Activated naive CD8-positive, alpha-beta T cell treated with anti-CD3 and anti-CD28 coated beads, Interleukin-2, amount 50 U/mL, for 24 hours (primary cell): ENCODE data around the gene RHOC.

Experiments used
- ATAC-seq: fragments of 150-1000 bp; cut with Tn5 transposase; one replicate; pipeline ENCODE4 v1.10.0; 2021
- DNase-seq: peaks from one replicate; pipeline ENCODE4 v3.0.0; 2021
- H3K27ac Mint-ChIP-seq: one replicate; pipeline ENCODE4 v1.8.0; 2021; ENCODE audit warnings: mild to moderate bottlenecking, mixed read lengths
- H3K27me3 Mint-ChIP-seq: one replicate; pipeline ENCODE4 v1.8.0; 2021; ENCODE audit warnings: mixed read lengths
- H3K36me3 Mint-ChIP-seq: one replicate; pipeline ENCODE4 v1.8.0; 2021; ENCODE audit warnings: low read depth, mixed read lengths
- H3K4me1 Mint-ChIP-seq: one replicate; pipeline ENCODE4 v1.8.0; 2021; ENCODE audit warnings: mixed read lengths
- H3K4me3 Mint-ChIP-seq: one replicate; pipeline ENCODE4 v1.8.0; 2021; ENCODE audit warnings: mild to moderate bottlenecking, moderate library complexity, mixed read lengths
- H3K9me3 Mint-ChIP-seq: one replicate; pipeline ENCODE4 v1.8.0; 2021; ENCODE audit warnings: mixed read lengths

RHOC gene

GRCh38 chr1:112700290-112701226 is 6.4 kb downstream of the RHOC start:
- H3K27me3 Mint-ChIP-seq: no peaks in the 10 kb centered on the region
- peak; percentile 33 for ATAC-seq

GRCh38 chr1:112699425-112700144 is 7.3 kb downstream of the RHOC start:
- Mint-ChIP-seq H3K27me3 (no peaks in the 10 kb centered on the region), H3K36me3 (peaks cover 9% of the 10 kb centered on the region), H3K4me1 (peaks cover 50% of the 10 kb centered on the region)

More at GRCh38 chr1:112700290-112701226, 6.4 kb downstream of the RHOC start:
- Mint-ChIP-seq H3K4me3 (peak overlapping the region; percentile 48), H3K36me3 (peaks cover 9% of the 10 kb centered on the region), H3K4me1 (peaks cover 60% of the 10 kb centered on the region), H3K27ac (peak overlapping the region; percentile 93), H3K9me3 (no peaks in the 10 kb centered on the region)
- peak; percentile 85 for DNase-seq

GRCh38 chr1:112698366-112699310 is 8.3 kb downstream of the RHOC start:
- DNase-seq (no peak), ATAC-seq (no peak)
- Mint-ChIP-seq H3K4me3 (no peak overlapping the region), H3K36me3 (peaks cover 9% of the 10 kb centered on the region), H3K9me3 (no peaks in the 10 kb centered on the region), H3K27me3 (no peaks in the 10 kb centered on the region), H3K27ac (no peak overlapping the region), H3K4me1 (peaks cover 41% of the 10 kb centered on the region)

More at GRCh38 chr1:112699425-112700144, 7.3 kb downstream of the RHOC start:
- peak; percentile 41 for ATAC-seq
- H3K4me3 Mint-ChIP-seq: no peak overlapping the region
- no peak for DNase-seq
- no peaks in the 10 kb centered on the region for H3K9me3 Mint-ChIP-seq
- peak overlapping the region; percentile 93 for H3K27ac Mint-ChIP-seq

- H3K4me1 Mint-ChIP-seq: peaks cover 36% of the 10 kb centered on the region
- no peak overlapping the region for H3K4me3 Mint-ChIP-seq
- H3K27ac Mint-ChIP-seq: no peak overlapping the region
- ATAC-seq (no peak), DNase-seq (no peak)
- H3K36me3 Mint-ChIP-seq: peaks cover 13% of the 10 kb centered on the region
- H3K27me3 Mint-ChIP-seq: no peaks in the 10 kb centered on the region
- no peaks in the 10 kb centered on the region for H3K9me3 Mint-ChIP-seq
These were observed 9.1 kb downstream of the RHOC start for GRCh38 chr1:112697781-112698201.

GRCh38 chr1:112696578-112697314 is 10.2 kb downstream of the RHOC start:
- Mint-ChIP-seq H3K9me3 (no peaks in the 10 kb centered on the region), H3K4me1 (peaks cover 26% of the 10 kb centered on the region), H3K27ac (no peak overlapping the region), H3K27me3 (no peaks in the 10 kb centered on the region), H3K36me3 (peaks cover 15% of the 10 kb centered on the region), H3K4me3 (no peak overlapping the region)
- ATAC-seq: no peak
- DNase-seq: no peak

- H3K9me3 Mint-ChIP-seq: no peaks in the 10 kb centered on the region
- no peak overlapping the region for H3K27ac Mint-ChIP-seq
- peaks cover 16% of the 10 kb centered on the region for H3K36me3 Mint-ChIP-seq
- ATAC-seq (no peak), DNase-seq (no peak)
- peaks cover 11% of the 10 kb centered on the region for H3K4me1 Mint-ChIP-seq
- H3K4me3 Mint-ChIP-seq: no peak overlapping the region
- no peaks in the 10 kb centered on the region for H3K27me3 Mint-ChIP-seq
These were observed 11.7 kb downstream of the RHOC start for GRCh38 chr1:112695276-112695675.

- peaks cover 20% of the 10 kb centered on the region for H3K36me3 Mint-ChIP-seq
- no peaks in the 10 kb centered on the region for H3K9me3 Mint-ChIP-seq
- peaks cover 3% of the 10 kb centered on the region for H3K4me1 Mint-ChIP-seq
- no peaks in the 10 kb centered on the region for H3K27me3 Mint-ChIP-seq
- no peak overlapping the region for H3K27ac Mint-ChIP-seq
- no peak overlapping the region for H3K4me3 Mint-ChIP-seq
- DNase-seq (no peak), ATAC-seq (no peak)
These were observed 12.5 kb downstream of the RHOC start for GRCh38 chr1:112694363-112694929.

- DNase-seq (no peak), ATAC-seq (no peak)
- Mint-ChIP-seq H3K27ac (no peak overlapping the region), H3K4me3 (no peak overlapping the region), H3K4me1 (no peaks in the 10 kb centered on the region), H3K36me3 (peaks cover 20% of the 10 kb centered on the region), H3K9me3 (no peaks in the 10 kb centered on the region), H3K27me3 (no peaks in the 10 kb centered on the region)
These were observed 13.1 kb downstream of the RHOC start for GRCh38 chr1:112693821-112694220.

GRCh38 chr1:112692681-112693080 is 14.2 kb downstream of the RHOC start:
- Mint-ChIP-seq H3K27ac (no peak overlapping the region), H3K4me3 (no peak overlapping the region), H3K4me1 (no peaks in the 10 kb centered on the region), H3K27me3 (no peaks in the 10 kb centered on the region), H3K9me3 (no peaks in the 10 kb centered on the region), H3K36me3 (peaks cover 20% of the 10 kb centered on the region)
- no peak for ATAC-seq
- no peak for DNase-seq

GRCh38 chr1:112689842-112690237 is 17.1 kb downstream of the RHOC start:
- H3K4me1 Mint-ChIP-seq: peaks cover 3% of the 10 kb centered on the region
- H3K27ac Mint-ChIP-seq: no peak overlapping the region
- no peaks in the 10 kb centered on the region for H3K27me3 Mint-ChIP-seq
- no peak for DNase-seq
- peaks cover 20% of the 10 kb centered on the region for H3K36me3 Mint-ChIP-seq
- no peaks in the 10 kb centered on the region for H3K9me3 Mint-ChIP-seq
- no peak overlapping the region for H3K4me3 Mint-ChIP-seq
- ATAC-seq: no peak

GRCh38 chr1:112689196-112689841 is 17.6 kb downstream of the RHOC start:
- no peak for DNase-seq
- peaks cover 20% of the 10 kb centered on the region for H3K36me3 Mint-ChIP-seq
- no peak for ATAC-seq
- H3K9me3 Mint-ChIP-seq: no peaks in the 10 kb centered on the region
- no peaks in the 10 kb centered on the region for H3K27me3 Mint-ChIP-seq
- no peak overlapping the region for H3K4me3 Mint-ChIP-seq
- H3K27ac Mint-ChIP-seq: no peak overlapping the region
- peaks cover 3% of the 10 kb centered on the region for H3K4me1 Mint-ChIP-seq

- no peaks in the 10 kb centered on the region for H3K27me3 Mint-ChIP-seq
- H3K4me3 Mint-ChIP-seq: no peak overlapping the region
- H3K9me3 Mint-ChIP-seq: no peaks in the 10 kb centered on the region
- H3K36me3 Mint-ChIP-seq: peaks cover 20% of the 10 kb centered on the region
- H3K4me1 Mint-ChIP-seq: peaks cover 3% of the 10 kb centered on the region
- ATAC-seq (no peak), DNase-seq (no peak)
- no peak overlapping the region for H3K27ac Mint-ChIP-seq
These were observed 18.1 kb downstream of the RHOC start for GRCh38 chr1:112688781-112689193.
